GM19395 (cell line): ENCODE measurements around the gene ZBTB24.
"Not testable (repeated sequence)": the region's sequence is repeated elsewhere in the genome, so short reads cannot be mapped to it uniquely, and the experiment has no call there.

Experiments
- ATAC-seq: cut with Tn5 transposase; IDR thresholded peaks from one replicate; pipeline ENCODE4 v1.9.1; 2021; ENCODE audit warnings: mild to moderate bottlenecking, moderate library complexity; ENCODE audit not compliant: unreplicated experiment

The ZBTB24 gene

GRCh38 chr6:109482905-109483734 is at the start of gene ZBTB24:
Gene ZBTB24, minus strand, starts transcription at chr6:109483219. Its CDS starts 1,193 bp downstream, at chr6:109482026.
- ATAC-seq = peak; percentile 73

GRCh38 chr6:109531446-109531845 is 48.4 kb upstream of the ZBTB24 start:
- no peak for ATAC-seq

GRCh38 chr6:109527989-109528388 is 45.0 kb upstream of the ZBTB24 start:
- no peak for ATAC-seq

GRCh38 chr6:109526905-109527628 is 44.0 kb upstream of the ZBTB24 start:
- peak; percentile 84 for ATAC-seq

GRCh38 chr6:109524129-109524528 is 41.1 kb upstream of the ZBTB24 start:
- no peak for ATAC-seq

GRCh38 chr6:109523478-109523877 is 40.5 kb upstream of the ZBTB24 start:
- ATAC-seq = no peak

GRCh38 chr6:109521080-109521479 is 38.1 kb upstream of the ZBTB24 start:
- ATAC-seq = no peak

GRCh38 chr6:109519647-109520046 is 36.6 kb upstream of the ZBTB24 start:
- not testable (repeated sequence) for ATAC-seq

GRCh38 chr6:109516929-109517328 is 33.9 kb upstream of the ZBTB24 start:
- ATAC-seq = no peak

- no peak for ATAC-seq
These were observed 32.9 kb upstream of the ZBTB24 start for GRCh38 chr6:109515781-109516409.

GRCh38 chr6:109514946-109515345 is 31.9 kb upstream of the ZBTB24 start:
- no peak for ATAC-seq

GRCh38 chr6:109513571-109514071 is 30.6 kb upstream of the ZBTB24 start:
- no peak for ATAC-seq

- ATAC-seq = no peak
These were observed 29.3 kb upstream of the ZBTB24 start for GRCh38 chr6:109512271-109512817.

- no peak for ATAC-seq
These were observed 28.8 kb upstream of the ZBTB24 start for GRCh38 chr6:109511832-109512231.

GRCh38 chr6:109510358-109510757 is 27.3 kb upstream of the ZBTB24 start:
- ATAC-seq = no peak

- no peak for ATAC-seq
These were observed 25.3 kb upstream of the ZBTB24 start for GRCh38 chr6:109508166-109508860.

- no peak for ATAC-seq
These were observed 24.6 kb upstream of the ZBTB24 start for GRCh38 chr6:109507490-109508072.

- no peak for ATAC-seq
These were observed 23.8 kb upstream of the ZBTB24 start for GRCh38 chr6:109506841-109507240.

- no peak for ATAC-seq
These were observed 23.3 kb upstream of the ZBTB24 start for GRCh38 chr6:109506314-109506713.
